ENCODE results near the gene THTPA. TPM values are rescaled to one million over a fixed set of nuclear protein-coding genes. Genes with fewer than 3 reads are reported as not detected.

The THTPA gene
- total RNA-seq, 1 donor from 2014 or later, result 31.6 TPM

GRCh38 chr14:23550812-23551265, 5.2 kb upstream of the THTPA start:
- no peak for DNase-seq (ENCODE audit: low read depth)

- peak; percentile 77 for DNase-seq (ENCODE audit: low read depth)
Observed at GRCh38 chr14:23551266-23552028, 4.6 kb upstream of the THTPA start, which contains the start of gene ZFHX2. Gene ZFHX2 (minus strand): TSS chr14:23551765. CDS start chr14:23535325, 16,440 bp downstream.

GRCh38 chr14:23555533-23555881, 564 bp upstream of the THTPA start:
- DNase-seq (ENCODE audit: low read depth), result no peak

GRCh38 chr14:23556700-23557440, 799 bp downstream of the THTPA start:
- no peak for DNase-seq (ENCODE audit: low read depth)

GRCh38 chr14:23557521-23557920, 1.4 kb downstream of the THTPA start:
- DNase-seq (ENCODE audit: low read depth), result no peak

- DNase-seq (ENCODE audit: low read depth), result no peak
Observed at GRCh38 chr14:23557946-23558345, 1.9 kb downstream of the THTPA start.

GRCh38 chr14:23558346-23559009, 2.4 kb downstream of the THTPA start:
- no peak for DNase-seq (ENCODE audit: low read depth)

- DNase-seq (ENCODE audit: low read depth), result peak; percentile 65
Observed at GRCh38 chr14:23559010-23559925, 3.2 kb downstream of the THTPA start.

GRCh38 chr14:23559926-23560520, 4.0 kb downstream of the THTPA start:
- DNase-seq (ENCODE audit: low read depth), result no peak

GRCh38 chr14:23561259-23561658, 5.2 kb downstream of the THTPA start:
- DNase-seq (ENCODE audit: low read depth), result no peak

- DNase-seq (ENCODE audit: low read depth), result peak; percentile 44
Observed at GRCh38 chr14:23561873-23562821, 6.1 kb downstream of the THTPA start.

- DNase-seq (ENCODE audit: low read depth), result peak; percentile 53
Observed at GRCh38 chr14:23562822-23563472, 6.9 kb downstream of the THTPA start.

GRCh38 chr14:23563473-23564180, 7.6 kb downstream of the THTPA start:
- no peak for DNase-seq (ENCODE audit: low read depth)

- DNase-seq (ENCODE audit: low read depth), result no peak
Observed at GRCh38 chr14:23564181-23564812, 8.2 kb downstream of the THTPA start.

- DNase-seq (ENCODE audit: low read depth), result no peak
Observed at GRCh38 chr14:23564876-23565275, 8.8 kb downstream of the THTPA start.

- DNase-seq (ENCODE audit: low read depth), result no peak
Observed at GRCh38 chr14:23565626-23566025, 9.6 kb downstream of the THTPA start.

- DNase-seq (ENCODE audit: low read depth), result no peak
Observed at GRCh38 chr14:23566112-23566777, 10.2 kb downstream of the THTPA start.

All from myocyte (in vitro differentiated cells).